Thyroid gland (tissue), 4 donors: ENCODE results near the gene PPP4R3B.

Source experiments
- POLR2A ChIP-seq, 2 donors: fragments of 450-650 bp; IDR thresholded peaks; one replicate each; pipeline ENCODE4 v1.6.1; 2017; ENCODE audit warnings: antibody characterized with exemption in 2 of 2, mild to moderate bottlenecking in 2 of 2, moderate library complexity in 1 of 2
- TF ChIP-seq, protein P1 (sequence below), 6 experiments: fragments of 200-600 bp in 3 of 6; fragments of 450-650 bp in 3 of 6; sonication (generic) in 3 of 6; IDR thresholded peaks; one replicate each; pipeline ENCODE4 v1.5.1; 2016 to 2019; ENCODE audit warnings: antibody characterized with exemption in 6 of 6, mild to moderate bottlenecking in 2 of 6, inconsistent platforms in 1 of 6, moderate library complexity in 1 of 6

DNA sequence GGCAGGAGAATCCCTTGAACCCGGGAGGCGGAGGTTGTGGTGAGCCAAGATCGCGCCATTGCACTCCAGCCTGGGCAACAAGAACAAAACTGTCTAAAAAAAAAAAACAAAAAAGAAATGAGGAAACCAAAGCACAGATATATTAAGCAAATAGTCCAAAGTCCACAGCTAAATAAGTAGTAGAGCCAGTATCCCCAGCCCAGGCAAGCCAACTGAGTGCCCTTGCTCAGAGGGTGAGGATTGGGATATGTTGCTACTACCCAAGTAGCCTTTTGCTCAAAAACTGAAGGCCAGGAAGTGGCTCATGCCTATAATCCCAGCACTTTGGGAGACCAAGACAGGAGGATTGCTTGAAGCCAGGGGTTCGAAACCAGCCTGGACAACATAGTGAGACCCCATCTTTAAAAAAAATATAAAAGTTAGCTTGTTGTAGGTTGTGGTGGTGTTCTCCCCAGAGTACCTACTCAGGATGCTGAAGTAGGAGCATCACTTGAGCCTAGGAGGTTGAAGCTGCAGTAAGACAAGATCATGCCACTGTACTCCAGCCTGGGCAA lies 92.5 kb downstream of the PPP4R3B start:
- TF ChIP-seq POLR2A (IDR thresholded peaks at IDR 0.05) = no peak
- TF ChIP-seq, protein P1, sequence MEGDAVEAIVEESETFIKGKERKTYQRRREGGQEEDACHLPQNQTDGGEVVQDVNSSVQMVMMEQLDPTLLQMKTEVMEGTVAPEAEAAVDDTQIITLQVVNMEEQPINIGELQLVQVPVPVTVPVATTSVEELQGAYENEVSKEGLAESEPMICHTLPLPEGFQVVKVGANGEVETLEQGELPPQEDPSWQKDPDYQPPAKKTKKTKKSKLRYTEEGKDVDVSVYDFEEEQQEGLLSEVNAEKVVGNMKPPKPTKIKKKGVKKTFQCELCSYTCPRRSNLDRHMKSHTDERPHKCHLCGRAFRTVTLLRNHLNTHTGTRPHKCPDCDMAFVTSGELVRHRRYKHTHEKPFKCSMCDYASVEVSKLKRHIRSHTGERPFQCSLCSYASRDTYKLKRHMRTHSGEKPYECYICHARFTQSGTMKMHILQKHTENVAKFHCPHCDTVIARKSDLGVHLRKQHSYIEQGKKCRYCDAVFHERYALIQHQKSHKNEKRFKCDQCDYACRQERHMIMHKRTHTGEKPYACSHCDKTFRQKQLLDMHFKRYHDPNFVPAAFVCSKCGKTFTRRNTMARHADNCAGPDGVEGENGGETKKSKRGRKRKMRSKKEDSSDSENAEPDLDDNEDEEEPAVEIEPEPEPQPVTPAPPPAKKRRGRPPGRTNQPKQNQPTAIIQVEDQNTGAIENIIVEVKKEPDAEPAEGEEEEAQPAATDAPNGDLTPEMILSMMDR (IDR thresholded peaks at IDR 0.05) = no peak
